DMS79 (cell line): ENCODE results near the gene CDH23.

Experiments
- DNase-seq: peaks from one replicate; lab custom pipeline; 2025; lab: John Stamatoyannopoulos, UW

The CDH23 gene

DNA sequence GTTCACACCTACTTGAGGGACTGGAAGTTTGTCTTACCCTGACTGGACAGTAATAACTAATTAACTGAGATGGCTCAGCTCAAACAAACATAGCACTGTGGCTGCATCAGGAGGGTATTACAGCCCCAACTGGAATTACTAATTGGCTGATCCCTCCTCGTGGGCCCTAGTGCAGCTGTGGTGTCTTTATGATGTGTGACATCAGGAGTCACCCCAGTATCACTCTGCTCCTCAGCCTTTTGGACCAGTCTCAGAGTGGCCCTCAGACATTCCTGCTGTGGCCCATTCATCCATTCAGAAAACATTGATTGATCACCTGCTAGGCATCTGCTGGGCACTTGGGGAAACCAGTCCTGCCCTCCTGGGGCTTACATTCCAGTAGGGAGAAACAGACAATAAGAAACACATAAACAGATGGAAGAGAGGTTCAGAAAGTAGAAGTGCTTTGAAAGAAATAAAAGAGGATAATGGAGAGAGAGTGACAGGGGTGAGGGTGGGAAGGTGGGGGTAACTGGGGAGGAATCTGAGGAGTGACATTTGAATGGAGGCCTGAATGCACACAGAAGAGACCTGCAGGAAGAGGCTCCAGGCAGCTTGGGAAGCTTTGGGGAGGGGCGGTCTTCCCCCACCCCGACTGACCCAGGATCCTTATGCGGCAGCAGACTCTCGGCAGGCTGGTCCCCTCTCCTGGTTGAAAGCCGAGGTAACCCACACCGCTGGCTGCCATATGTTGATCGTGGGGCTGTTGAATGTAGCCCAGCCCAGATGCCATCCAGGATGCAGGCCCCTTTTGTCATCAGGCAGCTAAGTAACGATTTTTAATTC, 209.7 kb downstream of the CDH23 start:
- DNase-seq: no peak

- DNase-seq: no peak
Measured at GRCh38 chr10:71607082-71607443, 210.3 kb downstream of the CDH23 start.

DNA sequence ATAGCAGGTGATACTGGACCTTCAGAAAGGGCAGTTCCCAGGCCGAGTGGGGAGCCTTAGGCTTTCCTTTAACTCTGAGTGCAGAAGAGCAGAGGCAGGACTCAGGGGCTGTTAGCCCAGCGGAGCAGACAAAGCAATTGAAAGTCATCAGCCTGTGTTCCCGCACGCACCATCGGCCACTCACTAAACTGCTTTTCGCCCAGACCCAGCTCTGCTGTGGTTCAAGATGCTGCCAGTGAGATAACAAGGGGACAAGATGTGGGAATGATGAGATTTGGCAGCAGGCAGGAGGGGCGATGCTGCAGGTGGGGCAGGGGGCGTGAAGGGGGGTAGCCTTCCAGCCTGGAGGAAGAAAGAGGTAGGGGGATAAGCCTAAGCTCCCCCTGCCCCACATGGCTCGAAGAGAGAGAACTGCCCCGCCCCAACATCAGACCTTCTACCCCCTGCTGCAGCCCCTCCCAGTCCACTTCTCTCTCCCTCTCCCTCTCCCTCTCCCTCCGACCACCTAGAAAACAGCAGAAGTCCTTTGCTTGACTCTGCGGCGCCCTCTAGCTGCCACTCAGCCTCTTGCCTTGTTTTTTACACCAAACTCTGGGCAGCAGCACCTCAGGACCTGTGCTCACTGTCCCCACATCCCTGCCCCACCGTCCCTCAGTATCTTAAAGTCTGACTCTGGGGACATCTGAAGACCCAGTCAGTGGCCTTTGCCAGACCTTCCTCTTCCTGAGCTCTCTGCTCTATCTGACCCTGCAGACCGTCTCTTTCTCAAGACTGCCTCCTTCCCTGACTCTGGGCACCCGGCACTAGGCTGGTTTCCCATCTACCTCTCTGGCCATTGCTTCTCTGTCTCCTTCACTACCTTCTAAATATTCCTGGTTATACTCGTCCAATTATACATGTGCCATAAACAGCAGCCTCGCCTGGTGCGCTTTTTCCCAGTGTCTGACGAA, 212.4 kb downstream of the CDH23 start:
- DNase-seq: peak; percentile 47

DNA sequence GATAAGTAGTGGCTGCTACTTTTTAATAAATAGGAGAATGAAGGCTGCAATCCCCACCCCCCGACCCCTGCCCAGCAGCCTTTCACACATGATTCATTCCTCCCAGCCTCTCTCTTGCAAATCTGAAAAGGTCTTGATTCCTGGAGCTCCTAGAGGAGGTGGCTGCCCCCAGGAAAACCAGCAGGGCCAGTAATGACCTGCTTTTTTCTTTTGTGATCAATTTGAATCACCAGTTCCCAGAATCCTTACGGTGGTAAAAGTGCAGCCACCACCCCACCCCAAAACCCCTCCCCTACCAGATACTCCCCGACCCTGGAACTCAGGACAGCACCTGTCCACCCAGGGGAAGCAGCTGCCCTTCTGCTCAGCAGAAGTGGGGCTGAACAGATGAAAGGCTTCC, 213.9 kb downstream of the CDH23 start:
- DNase-seq: no peak

- no peak for DNase-seq
Measured at GRCh38 chr10:71611131-71611530, 214.4 kb downstream of the CDH23 start.

DNA sequence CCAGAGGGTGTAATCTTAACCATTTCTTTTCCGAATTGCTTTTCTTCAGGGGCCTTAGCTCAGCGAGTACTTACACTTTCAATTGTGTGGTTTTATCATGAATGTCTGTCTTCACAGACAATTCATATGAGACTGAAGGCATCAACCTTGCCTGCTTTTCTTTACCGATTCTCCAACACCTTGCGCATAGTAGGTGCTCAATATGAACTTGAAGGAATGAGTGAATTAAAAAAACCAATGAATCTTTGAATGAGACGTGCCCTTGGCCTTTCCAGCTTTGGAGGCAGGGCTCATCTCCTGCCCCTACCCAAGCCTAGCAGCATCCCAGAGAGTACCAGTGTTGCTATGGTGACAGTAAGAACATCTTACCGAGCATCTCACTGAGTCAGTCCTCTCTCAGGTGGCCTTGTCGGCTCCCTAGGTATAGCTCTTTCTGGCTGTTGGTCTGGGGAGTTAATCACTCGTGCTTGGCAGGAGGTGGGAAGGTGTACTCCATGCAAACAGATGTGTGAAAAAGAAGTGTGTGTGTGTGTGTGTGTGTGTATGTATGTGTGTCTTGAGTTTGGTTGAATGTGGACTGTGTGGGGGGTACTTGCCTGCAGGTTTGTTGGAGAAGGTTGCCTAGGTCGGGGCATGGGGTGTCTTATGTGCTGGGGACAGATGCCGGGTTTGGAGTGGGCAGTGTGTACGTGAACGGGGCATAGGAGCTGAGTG, 215.1 kb downstream of the CDH23 start:
- no peak for DNase-seq

GRCh38 chr10:71613261-71613777, 216.6 kb downstream of the CDH23 start:
- no peak for DNase-seq

GRCh38 chr10:71613877-71614276, 217.2 kb downstream of the CDH23 start:
- DNase-seq: no peak

DNA sequence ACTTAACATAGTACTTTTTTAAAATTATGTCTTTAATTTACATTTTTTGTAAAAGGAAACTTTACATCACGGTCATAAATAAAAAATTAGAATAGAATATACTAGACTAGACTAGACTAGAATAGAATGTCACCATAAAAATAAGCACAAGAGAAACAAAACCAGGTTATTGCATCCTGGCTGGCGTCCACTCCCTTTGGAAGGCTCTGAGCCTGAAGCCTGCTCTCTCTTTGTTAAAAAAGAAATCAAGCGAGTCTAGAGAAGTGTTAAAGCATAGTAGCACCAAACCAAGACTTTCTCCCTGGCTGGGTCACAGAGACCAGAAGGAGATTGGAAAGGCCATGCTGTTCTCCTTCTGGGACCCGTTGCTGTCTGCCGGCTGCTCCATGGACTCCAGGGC, 218.2 kb downstream of the CDH23 start:
- DNase-seq: no peak

DNA sequence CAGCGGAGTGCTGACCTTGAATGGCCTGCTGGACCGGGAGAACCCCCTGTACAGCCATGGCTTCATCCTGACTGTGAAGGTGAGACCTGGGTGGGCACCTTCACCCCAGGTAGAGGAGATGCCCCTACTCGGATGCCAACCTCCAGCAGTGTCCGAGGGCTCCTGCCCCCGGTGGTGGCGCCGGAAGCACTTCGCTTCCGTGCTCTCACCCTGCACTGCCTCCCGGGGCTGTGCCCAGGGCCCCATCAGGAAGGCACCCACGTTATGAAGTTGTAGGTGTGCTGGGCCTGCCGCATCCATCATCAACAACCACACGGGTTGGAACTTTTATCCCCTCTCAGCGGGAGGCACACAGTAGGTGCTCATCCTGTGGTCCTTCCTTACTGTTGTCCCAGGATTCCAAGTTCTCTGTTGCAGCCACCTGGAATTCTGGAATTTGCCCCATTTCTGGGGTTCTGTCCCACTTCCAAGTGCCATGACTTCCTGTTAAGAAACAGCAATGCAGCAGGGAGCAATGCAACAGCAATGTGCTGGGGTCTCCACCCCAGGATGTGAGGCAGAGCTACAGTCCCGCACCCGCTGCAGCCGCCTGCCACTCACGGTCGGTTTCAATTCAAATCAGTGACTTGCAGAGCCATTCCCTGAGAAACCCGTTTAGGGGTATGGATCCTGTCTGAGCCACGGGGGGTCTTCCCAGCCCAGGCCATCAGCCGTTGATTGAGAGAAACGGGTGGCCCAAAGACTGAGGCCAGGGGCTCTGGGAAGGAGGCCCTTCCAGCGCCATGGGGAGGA, 219.0 kb downstream of the CDH23 start:
- no peak for DNase-seq

DNA sequence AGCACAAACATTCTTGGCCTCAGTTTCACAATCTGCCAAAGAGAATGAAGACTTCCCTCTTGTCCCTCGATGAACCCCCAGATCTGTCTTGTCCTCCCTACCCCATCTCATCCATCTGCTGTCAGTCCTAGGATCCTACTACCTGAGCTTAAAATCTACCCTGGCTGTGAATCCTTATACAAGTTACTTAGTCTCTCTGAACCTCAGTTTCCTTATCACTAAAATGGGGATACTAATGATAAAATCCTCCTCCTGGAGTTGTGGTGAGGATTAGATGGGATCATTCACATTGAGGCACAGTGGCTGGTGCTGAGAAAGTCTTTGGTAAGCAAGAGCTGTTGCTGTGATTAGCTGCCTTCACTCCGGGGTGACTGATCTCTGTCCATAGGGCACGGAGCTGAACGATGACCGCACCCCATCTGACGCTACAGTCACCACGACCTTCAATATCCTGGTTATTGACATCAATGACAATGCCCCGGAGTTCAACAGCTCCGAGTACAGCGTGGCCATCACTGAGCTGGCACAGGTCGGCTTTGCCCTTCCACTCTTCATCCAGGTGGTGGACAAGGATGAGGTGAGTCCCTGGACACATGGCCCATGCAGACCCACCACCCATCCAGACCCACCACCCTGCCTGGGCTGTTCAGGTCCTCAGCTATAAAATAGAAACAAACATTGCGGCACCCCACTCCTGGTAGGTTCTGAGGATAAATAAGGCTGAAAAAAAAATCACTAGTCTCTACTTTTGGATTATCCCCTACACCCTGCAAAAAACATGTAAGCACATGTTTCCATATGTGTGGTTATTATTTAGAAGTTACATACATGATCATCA, 220.3 kb downstream of the CDH23 start:
- DNase-seq: no peak

DNA sequence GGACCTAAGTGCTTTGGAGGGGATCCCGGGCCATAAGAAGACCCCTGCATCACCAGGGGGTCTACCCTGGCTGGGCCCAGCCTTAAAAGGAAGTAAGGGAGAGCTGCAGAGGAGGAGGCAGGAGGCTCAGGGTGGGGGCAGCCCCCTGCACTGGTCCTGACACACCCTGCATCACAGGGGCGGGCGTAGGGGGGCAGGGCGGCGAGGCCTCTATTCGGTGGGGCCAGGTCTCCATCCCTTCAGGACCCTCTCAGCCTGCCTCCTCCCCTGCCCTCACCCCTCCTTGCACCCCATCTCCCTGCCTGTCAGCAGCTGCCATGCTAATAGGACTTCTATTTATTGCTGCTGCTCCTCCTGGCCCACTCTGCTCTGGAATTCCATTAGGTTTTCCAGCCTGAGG, 221.5 kb downstream of the CDH23 start:
- no peak for DNase-seq

DNA sequence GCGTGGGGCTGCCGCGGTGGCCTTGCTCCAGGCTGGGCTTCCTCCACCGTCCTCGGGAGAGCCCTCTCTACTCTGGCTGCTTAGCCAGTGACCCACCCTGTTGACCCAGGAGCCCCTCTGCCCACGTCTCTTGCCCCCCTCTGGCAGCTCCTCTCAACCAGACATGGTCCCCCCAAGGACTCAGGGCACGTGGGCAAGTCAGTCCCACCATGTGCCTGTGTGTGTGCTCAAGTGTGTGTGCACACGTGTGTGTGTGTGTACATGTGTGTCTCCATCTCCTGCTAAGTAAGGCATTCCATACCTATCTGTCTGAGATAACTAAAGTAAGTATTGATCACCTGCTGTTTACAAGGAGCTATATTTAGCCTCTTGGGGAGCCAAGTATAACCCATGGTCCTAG, 221.9 kb downstream of the CDH23 start:
- DNase-seq: no peak

DNA sequence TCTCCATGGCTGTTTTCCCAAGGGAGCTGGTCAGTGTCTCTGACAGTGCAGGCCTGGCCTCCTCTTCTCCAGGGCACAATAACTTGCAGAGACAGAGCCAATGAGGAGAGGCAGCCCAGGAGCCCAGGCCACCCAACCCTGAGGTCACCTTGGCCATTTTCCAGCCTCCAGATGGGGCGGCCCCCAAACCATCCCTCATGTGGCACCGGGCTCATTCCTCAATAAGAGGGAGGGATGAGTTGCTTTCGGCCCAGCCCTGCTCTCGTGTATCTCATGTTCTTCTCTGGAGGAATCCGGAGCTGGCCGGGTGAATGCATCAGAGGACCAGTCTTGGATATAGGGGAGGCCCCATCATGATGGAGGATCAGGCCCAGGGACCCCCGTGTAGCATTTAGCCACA, 223.9 kb downstream of the CDH23 start:
- no peak for DNase-seq

- DNase-seq: no peak
Measured at GRCh38 chr10:71621231-71622153, 224.8 kb downstream of the CDH23 start.

DNA sequence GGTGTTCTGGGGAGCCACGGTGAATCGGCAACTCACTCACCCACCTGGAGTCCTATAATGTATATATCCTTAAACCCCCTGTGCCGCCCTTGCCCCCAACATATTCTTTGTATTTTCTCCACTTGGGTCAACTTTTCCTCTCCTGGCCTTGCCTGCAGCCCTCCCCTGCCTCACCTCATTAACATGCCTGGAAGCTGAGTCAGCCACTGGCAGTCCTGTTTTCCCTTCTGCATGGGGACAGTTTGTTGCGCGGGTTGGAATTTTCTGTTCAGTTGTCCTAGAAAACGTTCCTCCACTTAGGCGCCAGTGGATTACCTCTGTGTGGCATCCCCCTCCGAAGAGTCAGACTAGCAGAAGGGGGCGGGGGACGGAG, 225.4 kb downstream of the CDH23 start:
- DNase-seq: no peak

DNA sequence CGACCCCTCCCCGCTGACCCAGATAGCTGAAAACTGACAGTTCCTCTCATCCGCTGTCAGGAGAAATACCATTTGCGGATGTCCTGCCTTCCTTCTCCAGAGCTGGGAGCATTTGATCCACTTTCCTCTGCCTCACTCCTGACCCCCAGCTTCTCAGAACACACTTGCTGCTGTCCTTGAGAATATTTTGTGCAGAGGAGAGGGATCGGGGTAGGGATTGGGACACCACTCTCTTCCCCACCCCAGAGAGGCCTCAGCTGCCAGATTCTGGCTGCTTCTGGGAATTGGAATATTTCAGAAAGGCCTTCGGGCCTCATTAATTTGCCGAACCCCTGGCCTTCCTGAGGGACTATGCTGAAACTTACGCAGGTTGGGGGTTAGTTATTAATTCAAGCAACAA, 225.9 kb downstream of the CDH23 start:
- no peak for DNase-seq

DNA sequence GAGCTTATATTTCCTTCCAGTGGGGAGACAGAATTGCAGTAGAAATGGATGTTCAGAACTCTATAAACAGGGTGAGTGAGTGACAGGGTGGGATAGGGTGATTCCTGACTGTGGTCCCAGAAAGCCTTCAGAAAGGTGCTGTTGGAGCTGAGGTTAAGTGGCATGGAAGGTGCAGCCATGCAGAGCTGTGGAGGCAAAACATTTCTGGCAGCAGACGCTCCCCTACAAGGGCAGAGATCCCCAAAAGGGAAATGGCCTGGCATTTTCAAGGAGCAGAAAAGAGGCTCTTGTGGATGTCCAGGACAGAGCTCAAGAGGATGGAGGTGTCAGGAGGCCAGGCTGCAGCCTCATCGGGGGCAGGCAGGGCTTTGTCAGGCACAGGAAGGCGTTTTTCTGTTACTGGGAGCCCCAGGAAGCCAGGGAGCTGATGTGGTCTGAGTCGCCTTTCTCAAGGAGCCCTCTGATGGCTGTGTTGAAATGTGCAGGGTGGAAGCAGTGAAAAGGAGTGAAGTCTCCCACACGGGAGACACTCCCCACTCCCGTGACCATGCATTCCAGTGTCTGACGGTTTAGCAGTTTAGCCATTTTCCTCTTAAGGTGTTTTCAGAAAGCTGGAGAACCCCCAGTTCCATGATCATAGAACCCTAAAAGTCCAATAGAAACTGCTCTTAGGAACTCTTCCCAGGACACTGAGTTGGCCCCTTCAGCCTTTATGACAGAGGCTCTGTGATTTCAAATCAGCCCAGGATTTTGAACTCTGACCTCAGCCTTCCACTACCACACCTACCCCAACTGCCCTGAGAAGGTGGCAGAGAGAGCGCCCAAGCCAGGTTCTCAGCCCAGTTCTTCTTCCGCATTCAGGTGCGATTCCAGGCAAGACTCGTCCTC, 226.6 kb downstream of the CDH23 start:
- no peak for DNase-seq

DNA sequence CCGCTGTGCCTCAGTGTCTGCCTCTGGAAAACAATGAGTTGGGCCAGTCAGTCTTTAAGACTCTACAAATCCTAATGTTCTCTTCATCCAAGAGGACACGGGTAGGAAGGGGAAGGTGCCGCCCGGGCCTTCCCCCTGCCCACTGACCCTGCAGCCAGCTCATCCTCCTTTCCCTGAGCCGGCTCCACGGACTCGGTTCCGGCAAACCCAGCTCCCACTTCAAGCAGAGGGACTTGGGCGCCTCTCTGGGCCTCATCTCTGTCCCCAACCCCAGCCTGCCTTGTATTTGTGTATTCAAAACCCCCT, 227.2 kb downstream of the CDH23 start:
- DNase-seq: no peak
